Smooth muscle cell (in vitro differentiated cells): ENCODE data around the gene ZNF670. TPM values are rescaled to one million over a fixed set of nuclear protein-coding genes. Genes with fewer than 3 reads are reported as not detected.

Experiments
- DNase-seq: peaks from one replicate; lab custom pipeline; 2025; ENCODE audit not compliant: unreplicated experiment; lab: John Stamatoyannopoulos, UW
- H2AFZ ChIP-seq: fragments of 200-600 bp; sonication (generic); 2 replicates; pipeline ENCODE4 v1.6.0; 2016; ENCODE audit warnings: antibody characterized with exemption, low read depth, mild to moderate bottlenecking
- H3F3A ChIP-seq: fragments of 200-600 bp; sonication (generic); 2 replicates; pipeline ENCODE4 v1.6.0; 2017; ENCODE audit warnings: antibody characterized with exemption, low read depth
- H3K27ac ChIP-seq: fragments of 200-600 bp; sonication (generic); 2 replicates; pipeline ENCODE4 v1.5.1; 2016; ENCODE audit warnings: low read depth, mild to moderate bottlenecking
- H3K27me3 ChIP-seq: fragments of 200-600 bp; sonication (generic); 2 replicates; pipeline ENCODE4 v1.6.1; 2016; ENCODE audit warnings: low read depth, mild to moderate bottlenecking
- H3K36me3 ChIP-seq: fragments of 200-600 bp; sonication (generic); 2 replicates; pipeline ENCODE4 v1.5.1; 2016; ENCODE audit warnings: low read depth
- H3K4me1 ChIP-seq: fragments of 200-600 bp; sonication (generic); 2 replicates; pipeline ENCODE4 v1.5.1; 2016; ENCODE audit warnings: low read depth
- H3K4me2 ChIP-seq: fragments of 200-600 bp; sonication (generic); 2 replicates; pipeline ENCODE4 v1.6.0; 2016; ENCODE audit warnings: mild to moderate bottlenecking
- H3K4me3 ChIP-seq: fragments of 200-600 bp; sonication (generic); 2 replicates; pipeline ENCODE4 v1.5.1; 2016; ENCODE audit warnings: mild to moderate bottlenecking
- H3K79me2 ChIP-seq: fragments of 200-600 bp; sonication (generic); 2 replicates; pipeline ENCODE4 v1.6.0; 2016; ENCODE audit warnings: low read depth, mild to moderate bottlenecking
- H3K9ac ChIP-seq: fragments of 200-600 bp; sonication (generic); 2 replicates; pipeline ENCODE4 v1.6.0; 2016; ENCODE audit warnings: low read depth
- H3K9me3 ChIP-seq: fragments of 200-600 bp; sonication (generic); replicated peaks from 2 replicates; pipeline ENCODE4 v1.5.1; 2016; ENCODE audit warnings: low read depth
- H4K20me1 ChIP-seq: fragments of 200-600 bp; sonication (generic); 2 replicates; pipeline ENCODE4 v1.6.0; 2016; ENCODE audit warnings: low read depth
- WGBS: methylation state at CpG from one replicate; pipeline ENCODE4 v1.1.7; 2016; ENCODE audit warnings: low lambda C conversion rate; 5-methylcytosine and 5-hydroxymethylcytosine counted together
- polyA plus RNA-seq: library from polyadenylated mRNA; unstranded; fragments of >200 nt; fragmentation: Nextera tagmentation; extraction: Ambion mirVana; gene quantifications from 2 replicates; pipeline ENCODE4 v1.2.1, GENCODE V29; 2016
- total RNA-seq: library from RNA; depleted of rRNA; stranded (reverse); fragments of >200 nt; gene quantifications from 2 replicates; pipeline ENCODE4 v1.2.3, GENCODE V29; 2014
- TF ChIP-seq, protein P1 (sequence below): fragments of 200-600 bp; sonication (generic); IDR thresholded peaks from 2 replicates; pipeline ENCODE4 v1.5.1; 2017; ENCODE audit warnings: borderline replicate concordance, mild to moderate bottlenecking, antibody characterized with exemption; ENCODE audit not compliant: insufficient read depth, poor library complexity, severe bottlenecking

The ZNF670 gene
- total and polyA plus RNA-seq, 2 experiments from 2014 or later: 2.8 to 3.9 TPM

DNA sequence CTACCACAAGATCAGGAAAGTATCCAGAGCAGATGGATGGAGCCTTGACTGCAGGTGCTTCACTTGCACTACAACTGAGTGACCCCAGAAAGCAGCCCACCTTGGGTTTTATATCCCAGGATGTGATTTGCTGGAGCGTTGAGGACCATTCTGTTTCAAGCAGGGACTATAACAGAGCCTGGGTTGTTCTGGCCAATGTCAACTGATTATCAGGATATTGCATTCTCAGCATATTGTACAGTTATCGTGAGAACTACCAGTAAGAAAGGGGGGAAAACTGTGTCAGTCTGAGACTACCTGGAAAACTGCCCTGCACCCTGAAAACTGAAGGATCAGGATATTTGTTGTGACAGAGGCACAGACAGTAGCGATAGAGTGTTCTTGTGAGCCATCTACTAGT is 17.5 kb upstream of the ZNF670 start:
- Histone ChIP-seq H2AFZ (no peak overlapping the region), H3K9ac (no peak overlapping the region), H3K4me1 (no peaks in the 10 kb centered on the region), H3K36me3 (peaks cover 24% of the 10 kb centered on the region), H3K4me2 (no peak overlapping the region), H3K27ac (no peak overlapping the region), H3K79me2 (peaks cover 9% of the 10 kb centered on the region), H4K20me1 (no peaks in the 10 kb centered on the region), H3K4me3 (no peak overlapping the region), H3F3A (no peaks in the 10 kb centered on the region), H3K27me3 (no peaks in the 10 kb centered on the region), H3K9me3 (peaks cover 18% of the 10 kb centered on the region)
- TF ChIP-seq, protein P1, sequence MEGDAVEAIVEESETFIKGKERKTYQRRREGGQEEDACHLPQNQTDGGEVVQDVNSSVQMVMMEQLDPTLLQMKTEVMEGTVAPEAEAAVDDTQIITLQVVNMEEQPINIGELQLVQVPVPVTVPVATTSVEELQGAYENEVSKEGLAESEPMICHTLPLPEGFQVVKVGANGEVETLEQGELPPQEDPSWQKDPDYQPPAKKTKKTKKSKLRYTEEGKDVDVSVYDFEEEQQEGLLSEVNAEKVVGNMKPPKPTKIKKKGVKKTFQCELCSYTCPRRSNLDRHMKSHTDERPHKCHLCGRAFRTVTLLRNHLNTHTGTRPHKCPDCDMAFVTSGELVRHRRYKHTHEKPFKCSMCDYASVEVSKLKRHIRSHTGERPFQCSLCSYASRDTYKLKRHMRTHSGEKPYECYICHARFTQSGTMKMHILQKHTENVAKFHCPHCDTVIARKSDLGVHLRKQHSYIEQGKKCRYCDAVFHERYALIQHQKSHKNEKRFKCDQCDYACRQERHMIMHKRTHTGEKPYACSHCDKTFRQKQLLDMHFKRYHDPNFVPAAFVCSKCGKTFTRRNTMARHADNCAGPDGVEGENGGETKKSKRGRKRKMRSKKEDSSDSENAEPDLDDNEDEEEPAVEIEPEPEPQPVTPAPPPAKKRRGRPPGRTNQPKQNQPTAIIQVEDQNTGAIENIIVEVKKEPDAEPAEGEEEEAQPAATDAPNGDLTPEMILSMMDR: no peak
- 94% methylated on average over 3 of the region's 3 CpGs for WGBS
- no peak for DNase-seq

DNA sequence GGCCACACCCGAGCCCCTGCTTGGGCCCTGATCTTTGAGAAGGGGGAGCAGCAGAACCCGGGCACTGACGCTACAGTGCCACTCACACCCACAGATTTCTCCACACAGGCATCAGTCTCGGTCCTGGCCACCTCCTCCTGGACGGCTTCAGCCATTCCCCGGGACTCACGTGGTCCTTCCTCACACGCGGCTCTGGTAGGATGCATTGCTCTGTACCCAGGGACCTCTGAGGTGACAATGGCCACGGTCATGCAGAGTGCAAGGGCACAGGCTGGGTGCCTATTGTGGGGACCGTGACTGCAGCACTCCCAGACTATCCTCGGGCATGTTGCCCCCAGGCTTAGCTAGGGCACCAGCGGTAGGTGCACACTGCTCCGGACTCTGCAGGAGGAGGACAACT is 11.8 kb upstream of the ZNF670 start:
- Histone ChIP-seq H3K27ac (no peak overlapping the region), H3K9me3 (no peaks in the 10 kb centered on the region), H4K20me1 (no peaks in the 10 kb centered on the region), H2AFZ (no peak overlapping the region), H3F3A (no peaks in the 10 kb centered on the region), H3K36me3 (no peaks in the 10 kb centered on the region), H3K4me1 (no peaks in the 10 kb centered on the region), H3K4me3 (no peak overlapping the region), H3K27me3 (no peaks in the 10 kb centered on the region), H3K4me2 (no peak overlapping the region), H3K79me2 (no peaks in the 10 kb centered on the region), H3K9ac (no peak overlapping the region)
- 89% methylated on average over 14 of the region's 14 CpGs for WGBS
- TF ChIP-seq, protein P1: no peak
- DNase-seq: no peak

DNA sequence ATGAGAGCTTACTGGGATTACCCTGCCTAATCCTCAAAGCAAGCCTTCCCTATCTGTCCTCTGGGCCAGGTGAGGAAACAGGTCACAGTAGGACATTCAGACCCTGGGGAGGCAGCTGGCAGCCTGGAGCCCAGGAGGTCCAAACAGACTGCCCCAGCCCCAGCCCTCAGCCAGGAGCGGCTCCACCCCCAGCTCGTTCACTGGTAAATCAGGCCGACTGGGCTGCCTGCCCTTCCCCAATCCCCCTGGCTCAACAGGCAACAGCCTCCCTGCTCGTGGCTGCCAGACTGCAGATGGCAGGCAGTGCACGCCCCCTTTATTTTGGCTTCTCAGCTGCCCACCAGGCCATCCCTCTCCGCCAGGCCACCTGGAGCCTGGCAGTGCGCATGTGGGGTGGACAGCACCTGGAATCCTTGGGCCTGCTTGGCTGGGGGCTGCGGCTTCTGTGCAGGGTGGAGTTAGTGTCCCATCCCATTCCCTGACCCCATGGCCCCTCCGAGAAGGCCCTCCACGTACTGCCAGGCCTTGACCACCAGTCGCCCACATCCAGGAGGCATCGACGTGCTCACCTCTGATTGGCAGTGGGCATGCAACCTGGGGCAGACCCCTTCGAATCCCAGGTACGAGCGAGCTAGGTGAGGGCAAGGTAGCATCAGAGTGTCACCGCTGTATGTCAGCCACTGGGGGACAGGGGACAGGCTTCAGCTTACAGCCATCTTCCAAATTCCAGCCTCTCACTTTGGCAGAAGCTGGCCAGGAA is 11.2 kb upstream of the ZNF670 start:
- Histone ChIP-seq H4K20me1 (no peaks in the 10 kb centered on the region), H3K36me3 (no peaks in the 10 kb centered on the region), H3K4me1 (no peaks in the 10 kb centered on the region), H3K27me3 (no peaks in the 10 kb centered on the region), H3K9me3 (no peaks in the 10 kb centered on the region), H2AFZ (no peak overlapping the region), H3F3A (no peaks in the 10 kb centered on the region), H3K9ac (no peak overlapping the region), H3K4me2 (no peak overlapping the region), H3K27ac (no peak overlapping the region), H3K79me2 (no peaks in the 10 kb centered on the region), H3K4me3 (no peak overlapping the region)
- 72% methylated on average over 17 of the region's 17 CpGs for WGBS
- no peak for DNase-seq
- TF ChIP-seq, protein P1: no peak

DNA sequence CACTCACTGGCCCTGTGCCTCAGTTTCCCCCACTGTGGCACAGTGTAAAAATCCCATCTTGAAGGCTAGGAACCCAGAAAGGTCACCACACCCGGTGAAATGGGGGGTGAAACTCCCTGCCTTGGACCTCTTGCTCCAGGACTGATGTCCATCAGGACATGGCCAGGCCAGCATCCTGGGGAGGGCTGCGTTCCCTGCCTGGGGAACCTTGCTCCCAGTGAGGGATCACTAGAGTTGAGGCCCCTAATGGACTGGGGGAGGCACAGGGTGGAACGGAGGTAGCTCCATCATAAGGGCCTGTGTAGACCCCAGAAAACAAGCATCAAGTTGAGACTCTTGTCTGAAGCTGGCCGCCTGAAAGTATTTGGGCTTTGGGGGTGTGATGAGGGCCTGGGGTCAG is 10.4 kb upstream of the ZNF670 start:
- TF ChIP-seq, protein P1: no peak
- Histone ChIP-seq H3K4me1 (no peaks in the 10 kb centered on the region), H3K9me3 (no peaks in the 10 kb centered on the region), H3K4me2 (no peak overlapping the region), H3K9ac (no peak overlapping the region), H3K4me3 (no peak overlapping the region), H4K20me1 (no peaks in the 10 kb centered on the region), H3K79me2 (no peaks in the 10 kb centered on the region), H3F3A (no peaks in the 10 kb centered on the region), H3K27ac (no peak overlapping the region), H2AFZ (no peak overlapping the region), H3K27me3 (no peaks in the 10 kb centered on the region), H3K36me3 (no peaks in the 10 kb centered on the region)
- DNase-seq: no peak
- 85% methylated on average over 4 of the region's 4 CpGs for WGBS
